ENCODE measurements around the gene TCEANC.

Gene TCEANC

DNA sequence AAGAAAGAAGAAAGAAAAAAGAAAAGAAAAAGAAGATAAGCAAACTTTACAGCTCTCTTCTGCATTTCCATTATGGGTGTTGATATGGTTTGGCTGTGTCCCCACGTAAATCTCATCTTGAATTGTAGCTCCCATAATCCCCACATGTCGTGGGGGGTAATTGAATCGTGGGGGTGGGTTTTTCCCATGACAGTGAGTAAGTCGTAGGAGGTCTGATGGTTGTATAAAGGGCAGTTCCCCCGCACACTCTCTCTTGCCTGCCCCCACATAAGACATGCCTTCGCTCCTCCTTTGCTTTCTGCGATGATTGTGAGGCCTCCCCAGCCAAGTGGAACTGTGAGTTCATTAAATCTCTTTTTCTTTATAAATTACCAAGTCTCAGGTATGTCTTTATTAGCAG is 28.7 kb downstream of the TCEANC start:
- no peak for DNase-seq (ENCODE audit: low spot score)
- TF ChIP-seq, protein P1, sequence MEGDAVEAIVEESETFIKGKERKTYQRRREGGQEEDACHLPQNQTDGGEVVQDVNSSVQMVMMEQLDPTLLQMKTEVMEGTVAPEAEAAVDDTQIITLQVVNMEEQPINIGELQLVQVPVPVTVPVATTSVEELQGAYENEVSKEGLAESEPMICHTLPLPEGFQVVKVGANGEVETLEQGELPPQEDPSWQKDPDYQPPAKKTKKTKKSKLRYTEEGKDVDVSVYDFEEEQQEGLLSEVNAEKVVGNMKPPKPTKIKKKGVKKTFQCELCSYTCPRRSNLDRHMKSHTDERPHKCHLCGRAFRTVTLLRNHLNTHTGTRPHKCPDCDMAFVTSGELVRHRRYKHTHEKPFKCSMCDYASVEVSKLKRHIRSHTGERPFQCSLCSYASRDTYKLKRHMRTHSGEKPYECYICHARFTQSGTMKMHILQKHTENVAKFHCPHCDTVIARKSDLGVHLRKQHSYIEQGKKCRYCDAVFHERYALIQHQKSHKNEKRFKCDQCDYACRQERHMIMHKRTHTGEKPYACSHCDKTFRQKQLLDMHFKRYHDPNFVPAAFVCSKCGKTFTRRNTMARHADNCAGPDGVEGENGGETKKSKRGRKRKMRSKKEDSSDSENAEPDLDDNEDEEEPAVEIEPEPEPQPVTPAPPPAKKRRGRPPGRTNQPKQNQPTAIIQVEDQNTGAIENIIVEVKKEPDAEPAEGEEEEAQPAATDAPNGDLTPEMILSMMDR (IDR thresholded peaks at IDR 0.05; ENCODE audit: extremely low read depth, insufficient read depth, missing control alignments), result no peak
- in situ Hi-C loops (cut with MboI; ENCODE audit: low pct_unique_long_range_greater_than_20kb, low sequenced_read_pairs, unreplicated experiment), result loop anchor here (25.0 kb wide), 2 partner anchors 94 to 694 kb away; partner anchors contain the start of gene TMSB4X

- DNase-seq (ENCODE audit: low spot score), result no peak
- TF ChIP-seq, protein P1 (IDR thresholded peaks at IDR 0.05; ENCODE audit: extremely low read depth, insufficient read depth, missing control alignments), result no peak
- in situ Hi-C loops (cut with MboI; ENCODE audit: low pct_unique_long_range_greater_than_20kb, low sequenced_read_pairs, unreplicated experiment), result loop anchor here (25.0 kb wide), 2 partner anchors 97 to 697 kb away; partner anchors contain the start of gene TMSB4X
These were observed 31.4 kb downstream of the TCEANC start for GRCh38 chrX:13684361-13684760.

DNA sequence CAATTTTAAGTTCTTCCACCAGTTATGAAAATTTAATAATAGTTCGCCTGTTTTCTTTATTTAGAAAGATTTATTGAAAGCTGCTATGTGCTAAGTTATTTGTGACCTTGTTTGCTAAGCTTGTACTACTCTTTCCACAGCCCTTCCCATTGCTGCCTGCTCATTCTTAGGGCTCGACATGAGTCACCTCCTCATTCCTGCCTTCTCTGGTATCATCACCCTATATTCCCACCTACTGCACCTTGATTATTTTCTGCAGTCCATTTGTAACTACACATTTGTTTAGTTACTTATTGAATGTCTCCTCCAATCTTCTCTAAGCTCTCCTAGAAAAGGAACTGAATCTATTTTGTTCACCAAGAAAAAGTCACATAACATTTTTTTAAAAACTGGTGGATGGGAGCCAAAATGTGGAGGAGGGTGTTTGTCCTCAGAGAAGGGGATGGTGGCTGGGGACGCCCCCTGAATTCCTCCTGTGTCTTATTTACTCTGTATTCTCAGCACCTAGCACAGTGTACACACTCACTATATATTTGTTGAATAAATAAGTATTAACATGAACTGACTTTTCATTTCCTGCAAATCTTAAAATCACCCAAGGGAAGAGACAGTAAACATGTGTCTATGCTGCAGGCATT is 32.3 kb downstream of the TCEANC start:
- in situ Hi-C loops (cut with MboI; ENCODE audit: low pct_unique_long_range_greater_than_20kb, low sequenced_read_pairs, unreplicated experiment), result loop anchor here (25.0 kb wide), 2 partner anchors 98 to 698 kb away; partner anchors contain the start of gene TMSB4X
- DNase-seq (ENCODE audit: low spot score), result no peak
- TF ChIP-seq, protein P1 (IDR thresholded peaks at IDR 0.05; ENCODE audit: extremely low read depth, insufficient read depth, missing control alignments), result no peak

- in situ Hi-C loops (cut with MboI; ENCODE audit: low pct_unique_long_range_greater_than_20kb, low sequenced_read_pairs, unreplicated experiment), result loop anchor here (25.0 kb wide), 2 partner anchors 100 to 700 kb away; partner anchors contain the start of gene TMSB4X
- no peak for DNase-seq (ENCODE audit: low spot score)
- TF ChIP-seq, protein P1 (IDR thresholded peaks at IDR 0.05; ENCODE audit: extremely low read depth, insufficient read depth, missing control alignments), result no peak
These were observed 34.3 kb downstream of the TCEANC start for GRCh38 chrX:13687203-13687602.

- DNase-seq (ENCODE audit: low spot score), result no peak
- TF ChIP-seq, protein P1 (IDR thresholded peaks at IDR 0.05; ENCODE audit: extremely low read depth, insufficient read depth, missing control alignments), result no peak
- in situ Hi-C loops (cut with MboI; ENCODE audit: low pct_unique_long_range_greater_than_20kb, low sequenced_read_pairs, unreplicated experiment), result loop anchor here (25.0 kb wide), 2 partner anchors 101 to 701 kb away; partner anchors contain the start of gene TMSB4X
These were observed 35.5 kb downstream of the TCEANC start for GRCh38 chrX:13688384-13688957.

- peak; percentile 86 for DNase-seq (ENCODE audit: low spot score)
These were observed 36.2 kb downstream of the TCEANC start, which contains the start of gene RAB9A for GRCh38 chrX:13688958-13689740. RAB9A (plus strand) TSS chrX:13689128; CDS start chrX:13708747, 19,619 bp downstream.

More at GRCh38 chrX:13688958-13689740, 36.2 kb downstream of the TCEANC start, which contains the start of gene RAB9A:
- TF ChIP-seq, protein P1 (IDR thresholded peaks at IDR 0.05; ENCODE audit: extremely low read depth, insufficient read depth, missing control alignments), result no peak
- in situ Hi-C loops (cut with MboI; ENCODE audit: low pct_unique_long_range_greater_than_20kb, low sequenced_read_pairs, unreplicated experiment), result loop anchor here (25.0 kb wide), 2 partner anchors 102 to 702 kb away; partner anchors contain the start of gene TMSB4X

All from GM13977 (cell line).